Spleen (tissue), 11 donors: ENCODE data around the gene CRYGN. TPM values are rescaled to one million over a fixed set of nuclear protein-coding genes. Genes with fewer than 3 reads are reported as not detected.

Experiments used
- DNase-seq: peaks from one replicate; pipeline ENCODE4 v3.0.0-alpha.2; 2020
- H3K27ac ChIP-seq, 8 donors: fragments of 200-600 bp; sonication (generic) in 7 of 8; 1 replicate in 4 of 8; 2 replicates in 4 of 8; pipeline versions ENCODE4 v1.5.0 to v1.8.0; 2016 to 2021; ENCODE audit warnings: inconsistent platforms in 4 of 8, mild to moderate bottlenecking in 4 of 8, moderate library complexity in 1 of 8
- H3K27me3 ChIP-seq, 7 donors: fragments of 200-600 bp; sonication (generic) in 6 of 7; replicated peaks in 1 of 7; 1 replicate in 4 of 7; 2 replicates in 3 of 7; pipeline versions ENCODE4 v1.5.0 to v1.8.0; 2016 to 2021; ENCODE audit warnings: inconsistent platforms in 3 of 7, mild to moderate bottlenecking in 1 of 7
- H3K36me3 ChIP-seq, 6 donors: fragments of 200-600 bp; sonication (generic) in 5 of 6; 1 replicate in 4 of 6; 2 replicates in 2 of 6; pipeline versions ENCODE4 v1.5.0 to v1.8.0; 2016 to 2021; ENCODE audit warnings: inconsistent platforms in 2 of 6
- H3K4me1 ChIP-seq, 6 donors: fragments of 200-600 bp; sonication (generic) in 5 of 6; 1 replicate in 3 of 6; 2 replicates in 3 of 6; pipeline versions ENCODE4 v1.5.0 to v1.8.0; 2016 to 2021; ENCODE audit warnings: inconsistent platforms in 3 of 6
- H3K4me3 ChIP-seq, 8 donors: fragments of 200-600 bp; sonication (generic) in 7 of 8; 1 replicate in 4 of 8; 2 replicates in 4 of 8; pipeline versions ENCODE4 v1.5.0 to v1.8.0; 2016 to 2021; ENCODE audit warnings: inconsistent platforms in 4 of 8, mild to moderate bottlenecking in 4 of 8, moderate library complexity in 2 of 8
- H3K9me3 ChIP-seq, 8 donors: fragments of 200-600 bp; sonication (generic) in 7 of 8; 1 replicate in 4 of 8; 2 replicates in 4 of 8; pipeline versions ENCODE4 v1.5.0 to v1.8.0; 2016 to 2021; ENCODE audit warnings: inconsistent platforms in 4 of 8
- CTCF ChIP-seq, 11 experiments: fragments of 200-600 bp in 7 of 11; fragments of 450-650 bp in 4 of 11; sonication (generic) in 4 of 11; IDR thresholded peaks in 8 of 11; conservative IDR thresholded peaks in 3 of 11; 1 replicate in 7 of 11; 2 replicates in 4 of 11; pipeline versions ENCODE4 v1.4.0 to v1.8.0; 2016 to 2021; ENCODE audit warnings: antibody characterized with exemption in 11 of 11, inconsistent platforms in 4 of 11, mild to moderate bottlenecking in 1 of 11
- POLR2A ChIP-seq, 3 donors: fragments of 450-650 bp; IDR thresholded peaks; one replicate each; pipeline ENCODE4 v1.5.1; 2017; ENCODE audit warnings: antibody characterized with exemption in 3 of 3, mild to moderate bottlenecking in 1 of 3
- POLR2AphosphoS5 ChIP-seq, 3 donors: sonication (generic); formaldehyde crosslinking; IDR thresholded peaks; one replicate each; pipeline ENCODE4 v1.5.1; 2017; ENCODE audit warnings: antibody characterized with exemption in 3 of 3
- WGBS, 5 donors: extraction: QIAGEN DNeasy Blood & Tissue Kit in 3 of 5; methylation state at CpG; one replicate each; pipeline versions ENCODE4 v1.1.5 to v1.1.7; 2013 to 2018; 5-methylcytosine and 5-hydroxymethylcytosine counted together
- intact Hi-C: fragments of 100-400 bp; cut with DNase I; formaldehyde crosslinking; loops from one replicate; pipeline ENCODE4 v1.15.0; 2023; ENCODE audit warnings: low total_unique reads
- polyA plus RNA-seq, 3 donors: library from polyadenylated mRNA; stranded (reverse); fragments of 200-250 nt; gene quantifications; one replicate each; pipeline ENCODE4 v1.2.1, GENCODE V29; 2013
- total RNA-seq, 7 donors: library from RNA; depleted of rRNA in 3 of 7; stranded (reverse); fragments of >200 nt in 3 of 7; fragmentation: NEBNext Ultra II Directional in 4 of 7; extraction: Animal tissue kit (Norgen Biotek cat#: 25700) in 4 of 7; gene quantifications; one replicate each; pipeline versions ENCODE4 v1.1.0 to v1.2.1, GENCODE V29; 2016 to 2021
- donor health status: healthy with polysubstance abuse.
- donor health status: DM: no; HTN: no; CAD: no; lungs with moderate emphysema.
- donor health status: DM: no; HTN: no; CAD: no.
- donor health status: Bipolar disorder and iron deficiency.
- donor health status: healthy.
- donor health status: DM: no; HTN: no; CAD: no.
- donor health status: DM: yes; HTN: yes; CAD: no.

The CRYGN gene
- total and polyA plus RNA-seq, 10 donors = 0.17 to 2.5 (median 0.32) TPM; not detected in 1

DNA sequence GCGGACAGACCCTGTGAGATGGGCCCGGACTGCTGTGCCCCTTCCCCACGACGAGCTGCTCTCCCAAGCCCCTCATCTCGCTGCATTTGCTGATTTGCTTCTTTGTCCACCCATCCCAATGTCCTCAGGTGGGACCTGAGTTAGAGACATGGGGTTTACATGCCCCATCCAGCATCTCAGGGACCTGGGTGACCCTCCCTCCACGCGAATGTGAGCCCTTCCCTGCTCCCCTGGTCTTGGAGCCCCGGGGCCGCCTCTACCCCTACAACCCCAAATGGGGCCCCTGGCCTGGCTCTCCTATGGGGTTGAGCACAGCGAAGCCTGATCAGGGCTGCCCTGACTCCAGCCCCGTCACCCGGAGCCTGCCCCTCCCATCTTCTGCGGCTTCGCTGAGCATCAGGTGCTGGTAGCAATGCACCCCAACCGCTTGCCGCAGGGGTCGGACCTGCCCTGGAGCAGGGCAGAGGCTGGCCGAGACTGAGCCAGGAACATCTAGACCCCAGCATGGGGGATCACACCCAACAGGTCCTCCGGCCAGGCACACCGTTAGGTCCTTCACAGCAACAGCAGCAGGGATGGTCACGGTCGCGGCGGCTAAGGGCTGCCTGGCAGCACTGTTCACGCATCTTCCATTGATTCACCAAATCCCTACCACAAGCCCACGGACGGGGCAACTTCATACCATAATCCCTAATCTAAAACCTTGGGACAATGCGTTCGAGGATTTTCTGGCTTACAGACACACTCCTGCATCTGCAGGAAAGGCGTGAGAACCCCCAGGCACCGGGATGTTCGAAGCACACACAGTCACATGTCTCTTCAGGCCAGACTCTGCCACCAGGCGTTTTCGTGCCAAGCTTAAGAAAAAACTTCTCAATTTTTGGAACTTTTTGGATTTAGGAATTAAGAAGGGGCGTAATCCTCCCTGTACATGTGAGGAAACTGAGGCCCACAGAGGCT, 45.6 kb downstream of the CRYGN start:
- peak overlapping the region in 6 of 8 donors; percentile 34 to 76 (median 56) for H3K27ac ChIP-seq
- no peak overlapping the region for H3K4me3 ChIP-seq
- intact Hi-C loops = no loop called here
- no peak for TF ChIP-seq POLR2AphosphoS5 (IDR thresholded peaks at IDR 0.05)
- no peak for TF ChIP-seq POLR2A (IDR thresholded peaks at IDR 0.05)
- no peak for TF ChIP-seq CTCF (IDR thresholded peaks at IDR 0.05 in 8 of 11, conservative IDR thresholded peaks at IDR 0.05 in 3 of 11)
- peaks cover 0 to 8% (median 0%) of the 10 kb centered on the region in 7 donors for H3K27me3 ChIP-seq
- DNase-seq = peak; percentile 70
- H3K4me1 ChIP-seq = peaks cover 0 to 71% (median 12%) of the 10 kb centered on the region in 6 donors
- 88 to 93% (median 91%) methylated on average over 26 to 35 of the region's 35 CpGs for WGBS, 5 donors
- peaks cover 0 to 7% (median 0%) of the 10 kb centered on the region in 6 donors for H3K36me3 ChIP-seq
- peaks cover 0 to 8% (median 0%) of the 10 kb centered on the region in 8 donors for H3K9me3 ChIP-seq

DNA sequence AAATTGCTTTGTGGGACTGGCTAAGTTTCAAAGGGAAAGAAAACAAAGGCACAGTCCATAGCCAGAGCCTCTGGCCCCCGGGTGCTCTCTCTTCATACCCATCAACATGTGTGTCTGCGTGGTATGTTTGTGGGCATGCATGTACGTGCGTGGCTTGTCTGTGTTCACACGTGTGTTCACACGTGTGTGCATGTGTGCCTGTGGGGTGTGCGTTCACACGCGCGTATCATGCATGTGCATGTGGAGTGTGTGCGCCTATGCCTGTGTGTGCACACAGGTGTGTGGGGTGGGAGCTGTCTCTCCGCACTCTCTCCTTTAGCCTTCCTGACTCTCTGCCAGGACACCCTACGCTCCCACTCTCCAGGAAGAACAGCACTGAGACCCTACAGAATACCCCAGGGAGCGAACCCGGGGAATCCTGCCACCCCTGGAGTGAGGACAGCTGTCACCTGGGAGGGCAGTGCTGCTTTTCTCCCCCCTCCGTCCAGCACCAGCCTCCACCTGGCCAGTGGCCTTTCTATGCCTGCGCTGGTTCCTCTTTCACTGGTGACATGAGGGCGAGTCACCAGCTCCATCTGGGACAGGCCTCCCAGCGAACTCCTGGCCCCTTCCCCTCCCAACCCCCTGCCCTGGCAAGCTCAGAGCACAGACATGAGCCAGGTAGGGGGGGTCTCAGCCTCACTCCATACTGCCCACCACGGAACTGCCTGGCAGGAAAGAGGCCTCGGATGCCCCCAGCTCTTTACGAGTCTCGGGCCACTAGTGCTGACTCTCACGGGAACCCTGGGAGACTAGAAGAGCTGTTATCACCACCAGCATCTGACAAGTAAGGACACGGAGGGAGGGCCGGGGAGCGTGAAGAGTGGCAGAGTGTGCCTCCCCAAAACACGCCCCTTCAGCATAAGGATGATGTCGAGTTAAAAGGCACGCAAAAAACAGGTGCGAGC, 46.6 kb downstream of the CRYGN start:
- WGBS, 5 donors = 70 to 81% (median 75%) methylated on average over 28 to 31 of the region's 31 CpGs
- Histone ChIP-seq H3K27ac (peak overlapping the region in 3 of 8 donors; percentile 3 to 76 (median 5)), H3K4me1 (peaks cover 0 to 63% (median 6%) of the 10 kb centered on the region in 6 donors), H3K36me3 (peaks cover 0 to 7% (median 0%) of the 10 kb centered on the region in 6 donors), H3K27me3 (peaks cover 0 to 9% (median 0%) of the 10 kb centered on the region in 7 donors), H3K4me3 (no peak overlapping the region), H3K9me3 (peaks cover 0 to 8% (median 0%) of the 10 kb centered on the region in 8 donors)
- peak; percentile 62 for DNase-seq
- TF ChIP-seq CTCF (IDR thresholded peaks at IDR 0.05 in 8 of 11, conservative IDR thresholded peaks at IDR 0.05 in 3 of 11) (no peak), POLR2A (IDR thresholded peaks at IDR 0.05) (no peak), POLR2AphosphoS5 (IDR thresholded peaks at IDR 0.05) (no peak)
- intact Hi-C loops = no loop called here

DNA sequence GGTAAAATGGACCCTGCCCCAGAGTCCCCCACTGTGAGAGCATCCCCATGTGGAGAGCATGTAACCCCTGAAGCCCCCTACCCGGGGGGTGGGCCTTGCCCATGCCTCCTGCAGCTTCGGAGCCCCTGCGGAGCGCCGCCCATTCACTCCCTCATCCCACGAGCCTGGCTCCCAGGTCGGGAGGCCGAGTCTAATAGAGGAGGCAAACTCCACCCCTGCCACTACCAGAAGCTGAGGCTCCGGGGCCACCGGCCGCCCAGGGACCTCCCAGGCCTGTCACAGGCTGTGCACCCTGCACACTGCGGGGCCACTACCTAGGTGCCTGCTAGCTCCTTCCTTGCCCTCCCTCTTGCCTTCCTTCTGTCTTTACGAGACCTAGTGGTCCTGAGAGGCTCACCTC, 47.5 kb downstream of the CRYGN start:
- Histone ChIP-seq H3K4me1 (peaks cover 0 to 63% (median 9%) of the 10 kb centered on the region in 6 donors), H3K27me3 (peaks cover 0 to 9% (median 0%) of the 10 kb centered on the region in 7 donors), H3K4me3 (no peak overlapping the region), H3K9me3 (peaks cover 0 to 4% (median 0%) of the 10 kb centered on the region in 8 donors), H3K27ac (no peak overlapping the region), H3K36me3 (peaks cover 0 to 7% (median 0%) of the 10 kb centered on the region in 6 donors)
- TF ChIP-seq POLR2AphosphoS5 (IDR thresholded peaks at IDR 0.05) = no peak
- no peak for TF ChIP-seq CTCF (IDR thresholded peaks at IDR 0.05 in 8 of 11, conservative IDR thresholded peaks at IDR 0.05 in 3 of 11)
- no peak for TF ChIP-seq POLR2A (IDR thresholded peaks at IDR 0.05)
- intact Hi-C loops = no loop called here
- peak; percentile 69 for DNase-seq
- WGBS, 5 donors = 84 to 98% (median 88%) methylated on average over 8 to 13 of the region's 13 CpGs
